Erythroblast (primary cell): Measurements from ENCODE around the gene MARCHF5.

ENCODE experiments used
- GATA1 ChIP-seq: IDR thresholded peaks from 2 replicates; pipeline ENCODE4 v1.6.1; 2011; ENCODE audit warnings: low read depth, mild to moderate bottlenecking, control low read depth, low read length, moderate library complexity
- POLR2A ChIP-seq: IDR thresholded peaks from 2 replicates; pipeline ENCODE4 v1.6.1; 2011; ENCODE audit warnings: mild to moderate bottlenecking, low read length

GRCh38 chr10:92323079-92323478 is 32.1 kb downstream of the MARCHF5 start:
- no peak for TF ChIP-seq POLR2A
- TF ChIP-seq GATA1: no peak
